PFSK-1 (cell line): ENCODE results near the gene KEAP1.

Experiments
- FOXP2 ChIP-seq: optimal IDR thresholded peaks from 2 replicates; pipeline ENCODE3; 2011; ENCODE audit warnings: borderline replicate concordance, control low read depth, inconsistent platforms; ENCODE audit not compliant: insufficient read depth; ENCODE audit errors: extremely low read length, extremely low read depth
- POLR2AphosphoS5 ChIP-seq: IDR thresholded peaks from 2 replicates; pipeline ENCODE4 v1.6.1; 2012; ENCODE audit warnings: low read depth, mild to moderate bottlenecking, control low read depth, low read length, moderate library complexity
- REST ChIP-seq, 2 experiments: IDR thresholded peaks; 2 replicates each; pipeline versions ENCODE4 v1.6.1 to v1.8.0; 2011 to 2012; ENCODE audit warnings: low read depth in 2 of 2, low read length in 2 of 2, control low read depth in 1 of 2, inconsistent platforms in 1 of 2, mild to moderate bottlenecking in 1 of 2, moderate library complexity in 1 of 2; ENCODE audit not compliant: insufficient read depth in 1 of 2
- SIN3A ChIP-seq: IDR thresholded peaks from 2 replicates; pipeline ENCODE4 v1.6.1; 2012; ENCODE audit warnings: mild to moderate bottlenecking, low read length, moderate library complexity, borderline replicate concordance; ENCODE audit not compliant: insufficient read depth
- TAF1 ChIP-seq: IDR thresholded peaks from 2 replicates; pipeline ENCODE4 v1.6.1; 2012; ENCODE audit warnings: low read length, control low read depth, borderline replicate concordance; ENCODE audit not compliant: insufficient read depth

GRCh38 chr19:10478476-10478875, 24.7 kb downstream of the KEAP1 start:
- TF ChIP-seq POLR2AphosphoS5, result no peak
- TF ChIP-seq REST (IDR thresholded peaks at IDR 0.05; ENCODE audit: insufficient read depth in 1 of 2, low read depth in 2 of 2, low read length in 2 of 2), result no peak
- TF ChIP-seq SIN3A, result no peak
- no peak for TF ChIP-seq FOXP2
- TF ChIP-seq TAF1, result no peak
